Activated CD4-positive, alpha-beta T cell treated with anti-CD3 and anti-CD28 coated beads, Interleukin-10, Interleukin-2, amounts not matched to agents 100 ng/mL and 50 ng/mL, durations not matched to agents 16 hours and 8 hours (primary cell): ENCODE data around the gene OR4X1.
"Not testable (repeated sequence)": the region's sequence is repeated elsewhere in the genome, so short reads cannot be mapped to it uniquely, and the experiment has no call there.

ENCODE experiments used
- DNase-seq: peaks from one replicate; pipeline ENCODE4 v3.0.0-alpha.2; 2020

The OR4X1 gene

GRCh38 chr11:48263423-48263911, at the start of gene OR4X1:
Gene OR4X1, plus strand, starts transcription at chr11:48263861. Its CDS starts 0 bp downstream, at chr11:48263861.
- no peak for DNase-seq

- no peak for DNase-seq
Observed at GRCh38 chr11:48216510-48216909, 47.2 kb upstream of the OR4X1 start, which contains the start of gene OR4B1. Gene OR4B1, plus strand, starts transcription at chr11:48216810. Its CDS starts 0 bp downstream, at chr11:48216810.

- no peak for DNase-seq
Observed at GRCh38 chr11:48228761-48229160, 34.9 kb upstream of the OR4X1 start.

GRCh38 chr11:48230057-48230456, 33.6 kb upstream of the OR4X1 start:
- not testable (repeated sequence) for DNase-seq

- DNase-seq = no peak
Observed at GRCh38 chr11:48237727-48238126, 25.9 kb upstream of the OR4X1 start.

- no peak for DNase-seq
Observed at GRCh38 chr11:48242501-48242900, 21.2 kb upstream of the OR4X1 start.

GRCh38 chr11:48244804-48245203, 18.9 kb upstream of the OR4X1 start, which contains the start of gene OR4X2:
Gene OR4X2, plus strand, starts transcription at chr11:48245104. Its CDS starts 0 bp downstream, at chr11:48245104.
- DNase-seq = no peak

- DNase-seq = no peak
Observed at GRCh38 chr11:48248902-48249301, 14.8 kb upstream of the OR4X1 start.

GRCh38 chr11:48261600-48261999, 2.1 kb upstream of the OR4X1 start:
- DNase-seq = no peak

GRCh38 chr11:48270621-48271020, 7.0 kb downstream of the OR4X1 start:
- DNase-seq = no peak

GRCh38 chr11:48272606-48273005, 8.9 kb downstream of the OR4X1 start:
- no peak for DNase-seq

- DNase-seq = no peak
Observed at GRCh38 chr11:48305923-48306322, 42.3 kb downstream of the OR4X1 start, which contains the start of gene OR4S1. Gene OR4S1, plus strand, starts transcription at chr11:48306223. Its CDS starts 0 bp downstream, at chr11:48306223.

GRCh38 chr11:48307760-48308386, 44.2 kb downstream of the OR4X1 start:
- DNase-seq = peak; percentile 75

- DNase-seq = not testable (repeated sequence)
Observed at GRCh38 chr11:48313590-48313989, 49.9 kb downstream of the OR4X1 start.
